Natural killer cell (primary cell): Measurements from ENCODE around the gene ATP6V1G2. TPM values are rescaled to one million over a fixed set of nuclear protein-coding genes. Genes with fewer than 3 reads are reported as not detected.
A peak's percentile ranks its signal among the peaks of the same experiment; 100 is the strongest.
"Not testable (repeated sequence)": the region's sequence is repeated elsewhere in the genome, so short reads cannot be mapped to it uniquely, and the experiment has no call there.

Experiments used
- ATAC-seq, 3 donors: fragments of 150-1000 bp in 2 of 3; fragments of 200-7000 bp in 1 of 3; cut with Tn5 transposase; 1 replicate in 1 of 3; 2 replicates in 2 of 3; pipeline ENCODE4 v1.10.0; 2021; ENCODE audit warnings: mild to moderate bottlenecking in 2 of 3, moderate library complexity in 2 of 3
- DNase-seq, 2 donors: peaks; one replicate each; pipeline versions ENCODE4 v3.0.0 to v3.0.0-alpha.2; 2013 to 2021; ENCODE audit warnings: mixed read lengths in 1 of 2
- H3K27ac ChIP-seq: one replicate; pipeline ENCODE4 v1.5.1; 2013; ENCODE audit warnings: mild to moderate bottlenecking, low read length
- H3K27me3 ChIP-seq: one replicate; pipeline ENCODE4 v1.6.1; 2013; ENCODE audit warnings: low read length; ENCODE audit not compliant: control insufficient read depth, insufficient read depth
- H3K36me3 ChIP-seq: one replicate; pipeline ENCODE4 v1.6.1; 2013; ENCODE audit warnings: low read length; ENCODE audit not compliant: control insufficient read depth, insufficient read depth
- H3K4me1 ChIP-seq: one replicate; pipeline ENCODE4 v1.6.1; 2013; ENCODE audit warnings: low read length; ENCODE audit not compliant: control insufficient read depth, insufficient read depth
- H3K4me3 ChIP-seq: one replicate; pipeline ENCODE4 v1.5.1; 2013; ENCODE audit warnings: low read length
- H3K9me3 ChIP-seq: one replicate; pipeline ENCODE4 v1.6.1; 2013; ENCODE audit warnings: low read length; ENCODE audit not compliant: control insufficient read depth, insufficient read depth
- H3K27ac Mint-ChIP-seq, 2 donors: one replicate each; pipeline ENCODE4 v1.8.0; 2022; ENCODE audit warnings: mild to moderate bottlenecking in 2 of 2, mixed read lengths in 2 of 2, moderate library complexity in 1 of 2
- H3K27me3 Mint-ChIP-seq, 2 donors: one replicate each; pipeline ENCODE4 v1.8.0; 2022; ENCODE audit warnings: low read depth in 2 of 2, mixed read lengths in 2 of 2
- H3K36me3 Mint-ChIP-seq: one replicate; pipeline ENCODE4 v1.8.0; 2022; ENCODE audit warnings: mixed read lengths
- H3K4me1 Mint-ChIP-seq, 2 donors: one replicate each; pipeline ENCODE4 v1.8.0; 2022; ENCODE audit warnings: mixed read lengths in 2 of 2
- H3K4me3 Mint-ChIP-seq: one replicate; pipeline ENCODE4 v1.8.0; 2022; ENCODE audit warnings: mild to moderate bottlenecking, moderate library complexity, mixed read lengths
- H3K9me3 Mint-ChIP-seq, 2 donors: one replicate each; pipeline ENCODE4 v1.8.0; 2022; ENCODE audit warnings: mixed read lengths in 2 of 2
- CTCF ChIP-seq: fragments of 200-600 bp; IDR thresholded peaks from one replicate; pipeline ENCODE4 v1.8.0; 2022; ENCODE audit warnings: antibody characterized with exemption
- WGBS: methylation state at CpG from one replicate; pipeline ENCODE4 v1.1.7; 2013; ENCODE audit warnings: missing lambda C conversion rate; ENCODE audit not compliant: insufficient coverage; 5-methylcytosine and 5-hydroxymethylcytosine counted together
- intact Hi-C: fragments of 100-400 bp; cut with micrococcal nuclease; formaldehyde crosslinking; loops from one replicate; pipeline ENCODE4 v1.14.2; 2022
- total RNA-seq, 4 donors: library from RNA; stranded (reverse); fragments of 120-200 nt in 1 of 4; gene quantifications; one replicate each; pipeline versions ENCODE4 v1.2.3 to v1.2.4, GENCODE V29; 2013 to 2022

Gene ATP6V1G2
- total RNA-seq = 1 to 10 TPM; 1.0 to 2.5 (median 2.1) TPM
- total RNA-seq (2013) = 1.1 TPM

- peak; percentile 95 for TF ChIP-seq CTCF
- H3K9me3 Mint-ChIP-seq = no peaks in the 10 kb centered on the region
- Histone ChIP-seq H3K36me3 (no peaks in the 10 kb centered on the region), H3K27ac (peak within 1 kb of the TSS; percentile 87), H3K4me3 (peak within 1 kb of the TSS; percentile 38), H3K27me3 (no peaks in the 10 kb centered on the region), H3K9me3 (no peaks in the 10 kb centered on the region), H3K4me1 (peaks cover 36% of the 10 kb centered on the region)
- intact Hi-C loops = loop anchor here (1.0 to 10.0 kb wide), 3 partner anchors 52 to 188 kb away; partner anchors contain the start of genes BAG6 and CLIC1
- WGBS = 16% methylated on average over 11 of the region's 11 CpGs
- peak; percentile 80 to 89 for DNase-seq
- peak within 1 kb of the TSS; percentile 90 to 97 for H3K27ac Mint-ChIP-seq
- H3K4me3 Mint-ChIP-seq = peak within 1 kb of the TSS; percentile 95
- ATAC-seq = peak; percentile 50 to 67 (median 56)
- H3K4me1 Mint-ChIP-seq = peaks cover 38 to 46% of the 10 kb centered on the region in 2 donors
- H3K36me3 Mint-ChIP-seq = peaks cover 2% of the 10 kb centered on the region
- H3K27me3 Mint-ChIP-seq = no peaks in the 10 kb centered on the region
Measured at GRCh38 chr6:31546339-31546957, at the start of gene ATP6V1G2. TSS of gene ATP6V1G2 (minus strand) at chr6:31546608. CDS start at chr6:31546559, 49 bp downstream.

- Histone ChIP-seq H3K36me3 (peaks cover 3% of the 10 kb centered on the region), H3K4me3 (peak overlapping the region; percentile 49), H3K27ac (peak overlapping the region; percentile 82), H3K4me1 (peaks cover 88% of the 10 kb centered on the region), H3K9me3 (no peaks in the 10 kb centered on the region), H3K27me3 (no peaks in the 10 kb centered on the region)
- no peak for TF ChIP-seq CTCF
- Mint-ChIP-seq H3K4me1 (peaks cover 41 to 69% of the 10 kb centered on the region in 2 donors), H3K4me3 (peak overlapping the region; percentile 84), H3K9me3 (no peaks in the 10 kb centered on the region), H3K27me3 (no peaks in the 10 kb centered on the region), H3K27ac (peak overlapping the region; percentile 85 to 93), H3K36me3 (no peaks in the 10 kb centered on the region)
- intact Hi-C loops = no loop called here
- 51% methylated on average over 6 of the region's 7 CpGs for WGBS
- DNase-seq (peak in 1 of 2 donors; percentile 31), ATAC-seq (peak; percentile 27 to 52 (median 48))
Measured at GRCh38 chr6:31592396-31592771, 46.0 kb upstream of the ATP6V1G2 start.

GRCh38 chr6:31590691-31591090 is 44.3 kb upstream of the ATP6V1G2 start:
- H3K4me3 ChIP-seq, H3K9me3 ChIP-seq, H3K27ac ChIP-seq, H3K27me3 Mint-ChIP-seq, ATAC-seq, H3K27me3 ChIP-seq, H3K9me3 Mint-ChIP-seq, intact Hi-C loops, H3K36me3 ChIP-seq, H3K36me3 Mint-ChIP-seq, DNase-seq: not testable (repeated sequence)
- Mint-ChIP-seq H3K4me3 (peak overlapping the region; percentile 84), H3K27ac (peak overlapping the region in 1 of 2 donors; percentile 85), H3K4me1 (peaks cover 51 to 72% of the 10 kb centered on the region in 2 donors)
- peaks cover 89% of the 10 kb centered on the region for H3K4me1 ChIP-seq
- 81% methylated on average over 5 of the region's 5 CpGs for WGBS

GRCh38 chr6:31588871-31589650 is 42.7 kb upstream of the ATP6V1G2 start:
- Histone ChIP-seq H3K36me3 (peaks cover 3% of the 10 kb centered on the region), H3K27me3 (no peaks in the 10 kb centered on the region), H3K4me1 (peaks cover 95% of the 10 kb centered on the region), H3K27ac (peak overlapping the region; percentile 77), H3K9me3 (no peaks in the 10 kb centered on the region), H3K4me3 (no peak overlapping the region)
- no peaks in the 10 kb centered on the region for H3K27me3 Mint-ChIP-seq
- 78% methylated on average over 9 of the region's 9 CpGs for WGBS
- TF ChIP-seq CTCF = no peak
- no peaks in the 10 kb centered on the region for H3K9me3 Mint-ChIP-seq
- intact Hi-C loops = no loop called here
- peaks cover 56 to 77% of the 10 kb centered on the region in 2 donors for H3K4me1 Mint-ChIP-seq
- DNase-seq (no peak), ATAC-seq (no peak)
- peak overlapping the region; percentile 21 for H3K4me3 Mint-ChIP-seq
- no peaks in the 10 kb centered on the region for H3K36me3 Mint-ChIP-seq
- H3K27ac Mint-ChIP-seq = peak overlapping the region; percentile 56 to 87
